IPS-20b (cell line): ENCODE results near the gene C10orf95.
"Not testable (repeated sequence)": the region's sequence is repeated elsewhere in the genome, so short reads cannot be mapped to it uniquely, and the experiment has no call there.

Experiments used
- H3K27ac ChIP-seq: one replicate; pipeline ENCODE4 v1.5.1; 2013; ENCODE audit warnings: low read length
- H3K27me3 ChIP-seq: 2 replicates; pipeline ENCODE4 v1.6.1; 2013; ENCODE audit warnings: mild to moderate bottlenecking, low read length, inconsistent platforms; ENCODE audit not compliant: insufficient read depth
- H3K36me3 ChIP-seq: 2 replicates; pipeline ENCODE4 v1.6.1; 2013; ENCODE audit warnings: low read depth, mild to moderate bottlenecking, inconsistent platforms, low read length, moderate library complexity; ENCODE audit not compliant: insufficient read depth
- H3K4me1 ChIP-seq: 2 replicates; pipeline ENCODE4 v1.6.1; 2013; ENCODE audit warnings: mild to moderate bottlenecking, control low read depth, inconsistent platforms, low read length, moderate library complexity; ENCODE audit not compliant: insufficient read depth
- H3K4me3 ChIP-seq: 2 replicates; pipeline ENCODE4 v1.5.1; 2013; ENCODE audit warnings: mild to moderate bottlenecking, low read length, inconsistent platforms
- H3K9ac ChIP-seq: 2 replicates; pipeline ENCODE4 v1.6.1; 2013; ENCODE audit warnings: low read depth, mild to moderate bottlenecking, inconsistent platforms, low read length, moderate library complexity
- H3K9me3 ChIP-seq: 2 replicates; pipeline ENCODE4 v1.6.1; 2013; ENCODE audit warnings: mild to moderate bottlenecking, low read depth, low read length, inconsistent platforms; ENCODE audit not compliant: insufficient read depth

C10orf95 gene

GRCh38 chr10:102451105-102451969, at the start of gene C10orf95:
Gene C10orf95, minus strand, starts transcription at chr10:102451543. Its CDS starts 450 bp downstream, at chr10:102451093.
- Histone ChIP-seq H3K36me3 (peaks cover 20% of the 10 kb centered on the region), H3K27me3 (no peaks in the 10 kb centered on the region), H3K4me3 (peak within 1 kb of the TSS; percentile 89), H3K27ac (no peak within 1 kb of the TSS), H3K4me1 (peaks cover 34% of the 10 kb centered on the region), H3K9ac (peak within 1 kb of the TSS; percentile 93; the same call in 1 of the 2 replicates), H3K9me3 (no peaks in the 10 kb centered on the region)

GRCh38 chr10:102500686-102501085, 49.3 kb upstream of the C10orf95 start:
- not testable (repeated sequence) for H3K9ac ChIP-seq, H3K9me3 ChIP-seq, H3K27ac ChIP-seq, H3K4me3 ChIP-seq, H3K4me1 ChIP-seq, H3K36me3 ChIP-seq
- peaks cover 11% of the 10 kb centered on the region for H3K27me3 ChIP-seq

- Histone ChIP-seq H3K36me3 (no peaks in the 10 kb centered on the region), H3K9ac (no peak overlapping the region)
Measured at GRCh38 chr10:102499356-102499755, 48.0 kb upstream of the C10orf95 start.

DNA sequence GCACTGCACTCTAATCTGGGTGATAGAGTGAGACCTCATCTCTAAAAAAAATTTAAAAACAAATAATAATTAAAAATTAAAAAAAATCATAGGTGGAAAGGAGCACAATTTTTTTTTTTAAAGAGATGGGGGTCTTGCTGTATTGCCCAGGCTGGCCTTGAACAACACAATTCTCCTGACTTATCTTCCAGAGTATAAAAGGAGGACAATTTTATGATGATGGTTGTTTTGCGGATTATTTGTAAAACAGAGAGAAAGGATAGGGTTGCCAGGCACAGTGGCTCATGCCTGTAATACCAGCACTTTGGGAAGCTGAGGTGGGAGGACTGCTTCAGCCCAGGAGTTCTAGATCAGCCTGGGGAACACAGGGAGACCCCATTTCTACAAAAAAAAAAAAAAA, 46.2 kb upstream of the C10orf95 start:
- Histone ChIP-seq H3K27ac (no peak overlapping the region), H3K9me3 (no peaks in the 10 kb centered on the region), H3K36me3 (no peaks in the 10 kb centered on the region), H3K4me3 (no peak overlapping the region), H3K4me1 (no peaks in the 10 kb centered on the region), H3K9ac (no peak overlapping the region), H3K27me3 (no peaks in the 10 kb centered on the region)

More at GRCh38 chr10:102499356-102499755, 48.0 kb upstream of the C10orf95 start:
- Histone ChIP-seq H3K27ac (no peak overlapping the region), H3K4me3 (no peak overlapping the region), H3K27me3 (no peaks in the 10 kb centered on the region), H3K4me1 (no peaks in the 10 kb centered on the region; the same call in 1 of the 2 replicates), H3K9me3 (no peaks in the 10 kb centered on the region)

GRCh38 chr10:102493771-102494170, 42.4 kb upstream of the C10orf95 start:
- no peak overlapping the region for H3K9ac ChIP-seq
- no peaks in the 10 kb centered on the region for H3K9me3 ChIP-seq
- H3K27me3 ChIP-seq, result no peaks in the 10 kb centered on the region
- no peak overlapping the region for H3K27ac ChIP-seq
- no peaks in the 10 kb centered on the region for H3K4me1 ChIP-seq
- H3K36me3 ChIP-seq, result peaks cover 15% of the 10 kb centered on the region
- H3K4me3 ChIP-seq, result no peak overlapping the region

DNA sequence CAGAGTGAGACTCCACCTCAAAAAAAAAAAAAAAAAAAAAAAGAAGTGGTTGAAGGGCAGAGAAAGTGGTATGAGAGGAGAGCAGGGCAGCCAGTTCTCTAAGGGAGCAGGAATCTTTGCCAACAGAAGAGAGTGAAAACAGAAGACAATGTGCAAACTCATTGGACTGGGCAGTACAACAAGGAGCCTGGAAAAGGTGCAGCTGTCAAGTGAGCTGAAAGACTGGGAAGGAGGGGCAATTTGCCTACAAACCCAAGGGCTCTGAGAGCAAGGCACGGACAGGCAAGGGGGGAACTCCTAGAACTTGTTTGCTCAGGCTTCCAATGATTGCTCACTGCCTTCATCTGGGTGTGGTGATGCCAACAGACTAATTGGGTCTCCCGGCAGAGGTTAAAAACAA, 41.6 kb upstream of the C10orf95 start:
- Histone ChIP-seq H3K36me3 (peaks cover 23% of the 10 kb centered on the region), H3K4me1 (no peaks in the 10 kb centered on the region), H3K9ac (no peak overlapping the region), H3K9me3 (no peaks in the 10 kb centered on the region), H3K27me3 (no peaks in the 10 kb centered on the region), H3K4me3 (no peak overlapping the region), H3K27ac (no peak overlapping the region)

- H3K4me3 ChIP-seq, result no peak overlapping the region
- peaks cover 27% of the 10 kb centered on the region for H3K36me3 ChIP-seq
- H3K9ac ChIP-seq, result no peak overlapping the region
- no peaks in the 10 kb centered on the region for H3K4me1 ChIP-seq
- no peaks in the 10 kb centered on the region for H3K27me3 ChIP-seq
- no peaks in the 10 kb centered on the region for H3K9me3 ChIP-seq
- no peak overlapping the region for H3K27ac ChIP-seq
Measured at GRCh38 chr10:102492344-102492939, 41.1 kb upstream of the C10orf95 start.

- Histone ChIP-seq H3K27me3 (no peaks in the 10 kb centered on the region), H3K4me1 (no peaks in the 10 kb centered on the region), H3K36me3 (peaks cover 40% of the 10 kb centered on the region), H3K9me3 (no peaks in the 10 kb centered on the region), H3K4me3 (no peak overlapping the region), H3K9ac (no peak overlapping the region), H3K27ac (no peak overlapping the region)
Measured at GRCh38 chr10:102491136-102491535, 39.8 kb upstream of the C10orf95 start.

DNA sequence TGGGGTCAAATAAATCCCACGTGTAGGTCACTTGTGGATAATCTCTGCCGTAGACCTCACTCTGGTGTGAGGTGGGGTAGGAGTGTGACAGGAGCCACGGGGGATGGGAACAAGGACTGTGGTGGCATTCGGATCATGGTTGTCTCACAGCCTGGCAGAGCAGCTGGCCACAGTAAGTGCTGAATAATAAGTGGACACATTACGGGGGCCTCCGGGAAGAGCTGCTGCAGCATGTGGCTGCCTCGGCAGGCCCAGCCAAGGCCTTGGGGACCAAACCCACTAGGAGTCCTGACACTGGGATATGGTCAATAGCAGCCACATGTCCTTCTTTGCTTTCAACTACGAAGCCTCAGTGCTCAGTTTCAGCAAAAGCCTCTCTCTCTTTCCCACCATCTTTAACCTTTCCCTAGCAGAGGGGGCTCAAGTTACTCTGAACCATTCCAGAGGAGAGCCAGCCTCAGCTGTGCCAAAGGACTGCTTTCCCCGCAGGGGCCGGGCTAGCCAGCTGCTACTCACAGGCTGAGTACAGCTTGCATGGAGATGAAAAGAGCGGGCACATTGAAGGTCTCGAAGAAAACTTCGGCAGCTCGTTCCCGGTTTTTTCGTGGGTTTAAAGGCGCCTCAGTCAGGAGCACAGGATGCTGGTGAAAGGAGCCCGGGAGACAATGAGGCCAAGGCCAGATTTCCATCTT, 33.9 kb upstream of the C10orf95 start:
- Histone ChIP-seq H3K4me1 (no peaks in the 10 kb centered on the region), H3K36me3 (peaks cover 96% of the 10 kb centered on the region), H3K27ac (no peak overlapping the region), H3K9ac (no peak overlapping the region), H3K9me3 (no peaks in the 10 kb centered on the region), H3K4me3 (no peak overlapping the region), H3K27me3 (no peaks in the 10 kb centered on the region)

DNA sequence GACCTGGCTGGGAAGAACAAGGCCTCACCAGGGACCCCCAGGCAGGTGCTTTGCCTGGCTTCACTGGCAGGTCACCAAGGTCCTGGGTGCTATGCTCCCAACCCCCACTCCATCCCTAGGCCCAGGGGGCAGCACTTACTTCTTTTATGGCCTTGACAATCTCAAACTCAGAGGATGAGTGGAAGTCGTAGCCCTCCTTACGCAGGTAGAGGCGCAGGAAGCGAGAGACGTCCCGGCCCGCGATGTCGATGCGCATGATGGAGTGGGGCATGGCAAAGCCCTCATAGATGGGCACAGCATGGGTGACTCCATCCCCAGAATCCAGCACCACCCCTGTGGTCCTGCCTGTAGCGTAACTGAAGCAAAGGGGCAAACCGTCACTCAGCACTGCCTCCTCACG, 32.7 kb upstream of the C10orf95 start:
- Histone ChIP-seq H3K27ac (no peak overlapping the region), H3K27me3 (no peaks in the 10 kb centered on the region), H3K4me1 (no peaks in the 10 kb centered on the region), H3K4me3 (no peak overlapping the region), H3K9ac (no peak overlapping the region), H3K36me3 (peaks cover 97% of the 10 kb centered on the region), H3K9me3 (no peaks in the 10 kb centered on the region)

- Histone ChIP-seq H3K36me3 (peaks cover 68% of the 10 kb centered on the region), H3K9me3 (no peaks in the 10 kb centered on the region), H3K27me3 (no peaks in the 10 kb centered on the region), H3K4me3 (no peak overlapping the region), H3K4me1 (no peaks in the 10 kb centered on the region), H3K9ac (no peak overlapping the region), H3K27ac (no peak overlapping the region)
Measured at GRCh38 chr10:102480396-102480795, 29.1 kb upstream of the C10orf95 start.
